HepG2 (cell line): ENCODE results near the gene SSH3. TPM values are rescaled to one million over a fixed set of nuclear protein-coding genes. Genes with fewer than 3 reads are reported as not detected.

Source experiments
- ATF7 ChIP-seq, 2 experiments: fragments of 450-650 bp in 1 of 2; sonication (generic) in 1 of 2; formaldehyde crosslinking in 1 of 2; IDR thresholded peaks; 2 replicates each; pipeline versions ENCODE4 v1.4.0 to v1.6.1; 2016 to 2020; ENCODE audit warnings: antibody characterized with exemption in 1 of 2, mild to moderate bottlenecking in 1 of 2, missing genetic modification reagents in 1 of 2
- DPF2 ChIP-seq: sonication (generic); formaldehyde crosslinking; IDR thresholded peaks from 2 replicates; pipeline ENCODE4 v1.4.0; 2020; ENCODE audit warnings: mild to moderate bottlenecking, low read depth, missing genetic modification reagents, borderline replicate concordance
- GFI1 ChIP-seq: sonication (generic); formaldehyde crosslinking; IDR thresholded peaks from 2 replicates; pipeline ENCODE4 v1.5.0; 2020; ENCODE audit warnings: missing genetic modification reagents, mild to moderate bottlenecking, borderline replicate concordance
- HOXA5 ChIP-seq: sonication (generic); formaldehyde crosslinking; IDR thresholded peaks from 2 replicates; pipeline ENCODE4 v1.4.0; 2020; ENCODE audit warnings: missing genetic modification reagents
- PHF8 ChIP-seq: sonication (generic); formaldehyde crosslinking; IDR thresholded peaks from 2 replicates; pipeline ENCODE4 v1.5.0; 2020; ENCODE audit warnings: missing genetic modification reagents
- RNF219 ChIP-seq: sonication (generic); formaldehyde crosslinking; IDR thresholded peaks from 2 replicates; pipeline ENCODE4 v1.5.0; 2020; ENCODE audit warnings: mild to moderate bottlenecking, missing genetic modification reagents
- SALL2 ChIP-seq: sonication (generic); formaldehyde crosslinking; IDR thresholded peaks from 2 replicates; pipeline ENCODE4 v1.8.1; 2023; ENCODE audit warnings: mild to moderate bottlenecking, missing genetic modification reagents, inconsistent platforms
- SOX6 ChIP-seq, 2 experiments: fragments of 450-650 bp in 1 of 2; sonication (generic) in 1 of 2; formaldehyde crosslinking in 1 of 2; IDR thresholded peaks; 2 replicates each; pipeline versions ENCODE4 v1.4.0 to v1.6.1; 2017 to 2020; ENCODE audit warnings: antibody characterized with exemption in 1 of 2, mild to moderate bottlenecking in 1 of 2, missing genetic modification reagents in 1 of 2
- ZNF407 ChIP-seq: sonication (generic); formaldehyde crosslinking; IDR thresholded peaks from one replicate; pipeline ENCODE4 v1.5.1; 2020; ENCODE audit warnings: mild to moderate bottlenecking, missing genetic modification reagents; ENCODE audit errors: not compliant biosample characterization
- ZNF564 ChIP-seq: sonication (generic); formaldehyde crosslinking; IDR thresholded peaks from 2 replicates; pipeline ENCODE4 v1.8.1; 2023; ENCODE audit warnings: mild to moderate bottlenecking, missing genetic modification reagents
- ZNF609 ChIP-seq: sonication (generic); formaldehyde crosslinking; IDR thresholded peaks from 2 replicates; pipeline ENCODE4 v1.4.0; 2020; ENCODE audit warnings: mild to moderate bottlenecking, missing genetic modification reagents, borderline replicate concordance
- ZNF773 ChIP-seq: sonication (generic); formaldehyde crosslinking; IDR thresholded peaks from 2 replicates; pipeline ENCODE4 v1.4.0; 2020; ENCODE audit warnings: missing genetic modification reagents, borderline replicate concordance
- polyA plus RNA-seq, 8 experiments: library from polyadenylated mRNA; depleted of rRNA in 3 of 8; stranded (reverse) in 7 of 8; unstranded in 1 of 8; fragments of >200 nt; fragmentation: Illumina TruSeq in 4 of 8; extraction: Trizol in 4 of 8; gene quantifications; 2 replicates each; pipeline versions ENCODE4 v1.2.1 to v1.2.3, GENCODE V29; 2011 to 2016; ENCODE audit warnings: low read depth in 4 of 8, missing spikeins in 1 of 8, mixed read lengths in 1 of 8; ENCODE audit not compliant: insufficient read depth in 1 of 8
- total RNA-seq, 5 experiments: library from RNA; depleted of rRNA; stranded (reverse); fragments of >200 nt; fragmentation: Illumina TruSeq; extraction: Trizol; gene quantifications; 2 replicates each; pipeline ENCODE4 v1.2.3, GENCODE V29; 2016; ENCODE audit warnings: low read depth in 1 of 5

Gene SSH3
- total and polyA plus RNA-seq, 2 of the 13 experiments (the other 11 are each of a cell fraction or from before 2014, with no cell fraction given), result 12.4 to 18.8 TPM

- peak; percentile 46; the same call in 1 of the 2 replicates for TF ChIP-seq ZNF609 (CRISPR knock-in tag)
- TF ChIP-seq ATF7 (IDR thresholded peaks at IDR 0.05), result no peak
- TF ChIP-seq ATF7 (CRISPR knock-in tag; IDR thresholded peaks at IDR 0.05), result 0 out of 2 replicates have a peak, but pooled peaks have one; percentile 18
- peak; percentile 43; the same call in 1 of the 2 replicates for TF ChIP-seq GFI1 (CRISPR knock-in tag)
- TF ChIP-seq PHF8 (CRISPR knock-in tag), result peak; percentile 63; the same call in 1 of the 2 replicates
- TF ChIP-seq SOX6 (IDR thresholded peaks at IDR 0.05), result no peak
- TF ChIP-seq SOX6 (CRISPR knock-in tag; IDR thresholded peaks at IDR 0.05), result no peak
- 0 out of 2 replicates have a peak, but pooled peaks have one; percentile 46 for TF ChIP-seq SALL2
- TF ChIP-seq RNF219 (CRISPR knock-in tag), result peak; percentile 82; the same call in 1 of the 2 replicates
- TF ChIP-seq ZNF773, result peak; percentile 48; the same call in 1 of the 2 replicates
- 0 out of 2 replicates have a peak, but pooled peaks have one; percentile 14 for TF ChIP-seq DPF2 (CRISPR knock-in tag)
- TF ChIP-seq ZNF407, result peak; percentile 86
- TF ChIP-seq HOXA5 (CRISPR knock-in tag), result 0 out of 2 replicates have a peak, but pooled peaks have one; percentile 32
- no peak for TF ChIP-seq ZNF564 (CRISPR knock-in tag)
These were observed 14.7 kb downstream of the SSH3 start (continued) for GRCh38 chr11:67317888-67318555.
